Measurements from ENCODE around the gene KRTCAP2.
"Not testable (repeated sequence)": the region's sequence is repeated elsewhere in the genome, so short reads cannot be mapped to it uniquely, and the experiment has no call there.

DNA sequence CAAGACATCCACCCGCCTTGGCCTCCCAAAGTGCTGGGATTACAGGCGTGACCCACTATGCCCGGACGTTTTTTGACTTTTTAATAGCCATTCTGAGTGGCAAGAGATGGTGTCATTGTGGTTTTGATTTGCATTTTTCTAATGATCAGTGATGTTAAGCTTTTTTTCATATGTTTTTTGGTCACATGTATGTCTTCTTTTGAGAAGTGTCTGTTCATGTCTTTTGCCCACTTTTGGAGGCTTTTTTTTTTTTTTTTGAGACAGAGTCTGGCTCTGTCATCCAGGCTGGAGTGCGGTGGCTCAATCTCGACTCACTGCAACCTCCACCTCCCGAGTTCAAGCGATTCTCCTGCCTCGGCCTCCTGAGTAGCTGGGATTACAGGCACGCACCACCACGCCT is 8.5 kb downstream of the KRTCAP2 start:
- TF ChIP-seq CTCF, POLR2A (IDR thresholded peaks at IDR 0.05): not testable (repeated sequence)
